Measurements from ENCODE around the gene PSME2.

GRCh38 chr14:24172261-24172860 is 26.0 kb upstream of the PSME2 start:
- TF ChIP-seq, protein P1, sequence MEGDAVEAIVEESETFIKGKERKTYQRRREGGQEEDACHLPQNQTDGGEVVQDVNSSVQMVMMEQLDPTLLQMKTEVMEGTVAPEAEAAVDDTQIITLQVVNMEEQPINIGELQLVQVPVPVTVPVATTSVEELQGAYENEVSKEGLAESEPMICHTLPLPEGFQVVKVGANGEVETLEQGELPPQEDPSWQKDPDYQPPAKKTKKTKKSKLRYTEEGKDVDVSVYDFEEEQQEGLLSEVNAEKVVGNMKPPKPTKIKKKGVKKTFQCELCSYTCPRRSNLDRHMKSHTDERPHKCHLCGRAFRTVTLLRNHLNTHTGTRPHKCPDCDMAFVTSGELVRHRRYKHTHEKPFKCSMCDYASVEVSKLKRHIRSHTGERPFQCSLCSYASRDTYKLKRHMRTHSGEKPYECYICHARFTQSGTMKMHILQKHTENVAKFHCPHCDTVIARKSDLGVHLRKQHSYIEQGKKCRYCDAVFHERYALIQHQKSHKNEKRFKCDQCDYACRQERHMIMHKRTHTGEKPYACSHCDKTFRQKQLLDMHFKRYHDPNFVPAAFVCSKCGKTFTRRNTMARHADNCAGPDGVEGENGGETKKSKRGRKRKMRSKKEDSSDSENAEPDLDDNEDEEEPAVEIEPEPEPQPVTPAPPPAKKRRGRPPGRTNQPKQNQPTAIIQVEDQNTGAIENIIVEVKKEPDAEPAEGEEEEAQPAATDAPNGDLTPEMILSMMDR (conservative IDR thresholded peaks at IDR 0.05; ENCODE audit: low read depth, low read length), result no peak
- no peak for TF ChIP-seq EZH2 (IDR thresholded peaks at IDR 0.05; ENCODE audit: borderline replicate concordance, low read depth, low read length, poor library complexity, severe bottlenecking)

Data from A673 (cell line).